H1 (cell line): ENCODE data around the gene CCT5. TPM values are rescaled to one million over a fixed set of nuclear protein-coding genes. Genes with fewer than 3 reads are reported as not detected.

ENCODE experiments used
- BRCA1 ChIP-seq: IDR thresholded peaks from 2 replicates; pipeline ENCODE4 v1.6.1; 2012; ENCODE audit warnings: low read depth, low read length, improper control_type of control experiment
- CHD1 ChIP-seq: IDR thresholded peaks from 2 replicates; pipeline ENCODE4 v1.6.1; 2012; ENCODE audit warnings: low read depth, low read length, improper control_type of control experiment
- FOSL1 ChIP-seq: IDR thresholded peaks from 2 replicates; pipeline ENCODE4 v1.6.1; 2011; ENCODE audit warnings: mild to moderate bottlenecking, low read depth, low read length, moderate library complexity; ENCODE audit not compliant: insufficient read depth
- polyA plus RNA-seq, 7 experiments: library from polyadenylated mRNA; depleted of rRNA in 3 of 7; stranded (reverse) in 5 of 7; unstranded in 2 of 7; fragments of >200 nt in 5 of 7; fragments of 200-250 nt in 2 of 7; gene quantifications; 1 replicate in 5 of 7; 2 replicates in 1 of 7; 4 replicates in 1 of 7; pipeline versions ENCODE4 v1.2.1 to v1.2.3, GENCODE V29; 2011 to 2013; ENCODE audit warnings: missing spikeins in 2 of 7, mixed read lengths in 2 of 7
- total RNA-seq: library from RNA; stranded (reverse); fragmentation: NEBNext Ultra II Directional; extraction: Animal tissue kit (Norgen Biotek cat#: 25700); gene quantifications from 2 replicates; pipeline ENCODE4 v1.2.1, GENCODE V29; 2021

Gene CCT5
- total and polyA plus RNA-seq, 2 of the 8 experiments (the other 6 are each of a cell fraction or from before 2014, with no cell fraction given), result 425 to 549 TPM

DNA sequence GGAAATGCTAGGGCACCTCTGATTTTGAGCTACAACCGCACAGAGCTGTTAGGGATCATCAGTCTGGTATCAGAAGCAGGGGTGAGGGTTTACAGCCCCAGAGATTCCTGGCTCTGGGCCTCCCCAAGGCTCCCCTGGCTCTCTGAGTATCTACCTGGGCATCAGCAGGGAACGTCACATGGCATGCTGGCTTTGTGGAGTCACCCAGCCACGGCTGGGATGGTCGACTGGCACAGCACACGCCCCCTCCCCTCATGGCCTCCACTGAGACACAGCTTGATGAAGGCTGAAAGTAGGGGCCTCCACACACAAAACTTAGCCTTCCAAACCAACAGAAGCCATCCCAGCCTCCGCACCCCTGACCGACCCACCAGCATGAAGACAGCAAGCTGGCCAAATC is 17.1 kb upstream of the CCT5 start (continued):
- TF ChIP-seq BRCA1 (no peak), CHD1 (no peak), FOSL1 (no peak)
